Prostate gland (tissue), 2 donors: Measurements from ENCODE around the gene ZNRF1. TPM values are rescaled to one million over a fixed set of nuclear protein-coding genes. Genes with fewer than 3 reads are reported as not detected.
"Not testable (repeated sequence)": the region's sequence is repeated elsewhere in the genome, so short reads cannot be mapped to it uniquely, and the experiment has no call there.

Experiments
- DNase-seq: peaks from one replicate; pipeline ENCODE4 v3.0.0-alpha.2; 2019; ENCODE audit warnings: low spot score
- H3K27ac ChIP-seq, 2 donors: fragments of 200-600 bp; sonication (generic); 2 replicates each; pipeline ENCODE4 v1.5.1; 2017 to 2019
- H3K27me3 ChIP-seq: fragments of 200-600 bp; sonication (generic); replicated peaks from 2 replicates; pipeline ENCODE4 v1.5.1; 2019; ENCODE audit not compliant: insufficient read depth
- H3K36me3 ChIP-seq, 2 donors: fragments of 200-600 bp; sonication (generic); 1 replicate in 1 of 2; 2 replicates in 1 of 2; pipeline versions ENCODE4 v1.5.1 to v1.8.1; 2017 to 2019
- H3K4me1 ChIP-seq: fragments of 200-600 bp; sonication (generic); replicated peaks from 2 replicates; pipeline ENCODE4 v1.5.1; 2019
- H3K4me3 ChIP-seq, 2 donors: fragments of 200-600 bp; sonication (generic); 2 replicates each; pipeline ENCODE4 v1.5.1; 2017 to 2019
- H3K9me3 ChIP-seq: fragments of 200-600 bp; sonication (generic); 2 replicates; pipeline ENCODE4 v1.5.1; 2017
- POLR2A ChIP-seq: fragments of 450-650 bp; IDR thresholded peaks from one replicate; pipeline ENCODE4 v1.6.1; 2016; ENCODE audit warnings: antibody characterized with exemption, mild to moderate bottlenecking
- POLR2AphosphoS5 ChIP-seq: sonication (generic); formaldehyde crosslinking; IDR thresholded peaks from one replicate; pipeline ENCODE4 v1.6.1; 2017; ENCODE audit warnings: antibody characterized with exemption
- WGBS: methylation state at CpG from one replicate; pipeline ENCODE4 v1.1.5; 2018; 5-methylcytosine and 5-hydroxymethylcytosine counted together
- intact Hi-C: fragments of 100-400 bp; cut with DNase I; formaldehyde crosslinking; loops from one replicate; pipeline ENCODE4 v1.14.2; 2022
- total RNA-seq, 2 donors: library from RNA; depleted of rRNA; stranded (reverse); fragments of >200 nt; gene quantifications; one replicate each; pipeline ENCODE4 v1.1.0, GENCODE V29; 2016
- TF ChIP-seq, protein P1 (sequence below), 4 experiments: fragments of 200-600 bp in 2 of 4; fragments of 450-650 bp in 2 of 4; sonication (generic) in 2 of 4; IDR thresholded peaks; 1 replicate in 3 of 4; 2 replicates in 1 of 4; pipeline ENCODE4 v1.5.1; 2016 to 2019; ENCODE audit warnings: antibody characterized with exemption in 4 of 4, mild to moderate bottlenecking in 2 of 4, moderate library complexity in 2 of 4

ZNRF1 gene
- total RNA-seq, 2 donors from 2014 or later: 15.6 to 64.2 TPM

DNA sequence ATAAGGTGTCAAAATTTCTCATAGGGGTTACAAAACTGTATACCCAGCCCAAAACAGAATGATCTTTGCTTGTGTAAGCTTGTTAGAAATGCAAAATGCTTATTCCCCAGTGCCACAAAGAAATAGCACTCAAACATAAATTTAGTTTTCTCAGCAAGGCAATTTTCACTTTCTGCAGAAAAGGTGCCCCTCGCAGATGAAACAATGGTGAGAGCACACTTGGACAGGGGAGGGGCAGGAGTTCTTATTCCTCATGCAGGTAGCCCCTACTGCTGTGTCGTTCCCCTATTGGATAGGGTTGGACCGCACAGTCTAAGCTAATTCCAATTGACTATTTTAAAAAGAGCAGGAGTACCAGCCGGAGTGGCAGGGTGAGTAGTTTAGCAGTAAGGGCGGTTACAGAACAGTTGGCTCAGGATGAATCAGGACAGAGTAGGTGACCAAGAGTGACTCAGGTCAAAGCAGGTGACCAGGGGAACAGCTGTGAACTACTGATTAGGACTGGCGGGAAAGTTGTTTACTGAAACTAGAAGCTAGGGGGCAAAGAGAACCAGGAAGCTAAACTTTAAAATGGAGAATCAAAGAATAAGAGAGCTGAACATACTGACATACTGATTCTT is 123.2 kb downstream of the ZNRF1 start:
- H3K36me3 ChIP-seq: no peaks in the 10 kb centered on the region
- no peaks in the 10 kb centered on the region for H3K4me1 ChIP-seq
- intact Hi-C loops: no loop called here
- 97% methylated on average over 6 of the region's 6 CpGs for WGBS
- no peaks in the 10 kb centered on the region for H3K27me3 ChIP-seq
- no peak overlapping the region for H3K4me3 ChIP-seq
- TF ChIP-seq, protein P1, sequence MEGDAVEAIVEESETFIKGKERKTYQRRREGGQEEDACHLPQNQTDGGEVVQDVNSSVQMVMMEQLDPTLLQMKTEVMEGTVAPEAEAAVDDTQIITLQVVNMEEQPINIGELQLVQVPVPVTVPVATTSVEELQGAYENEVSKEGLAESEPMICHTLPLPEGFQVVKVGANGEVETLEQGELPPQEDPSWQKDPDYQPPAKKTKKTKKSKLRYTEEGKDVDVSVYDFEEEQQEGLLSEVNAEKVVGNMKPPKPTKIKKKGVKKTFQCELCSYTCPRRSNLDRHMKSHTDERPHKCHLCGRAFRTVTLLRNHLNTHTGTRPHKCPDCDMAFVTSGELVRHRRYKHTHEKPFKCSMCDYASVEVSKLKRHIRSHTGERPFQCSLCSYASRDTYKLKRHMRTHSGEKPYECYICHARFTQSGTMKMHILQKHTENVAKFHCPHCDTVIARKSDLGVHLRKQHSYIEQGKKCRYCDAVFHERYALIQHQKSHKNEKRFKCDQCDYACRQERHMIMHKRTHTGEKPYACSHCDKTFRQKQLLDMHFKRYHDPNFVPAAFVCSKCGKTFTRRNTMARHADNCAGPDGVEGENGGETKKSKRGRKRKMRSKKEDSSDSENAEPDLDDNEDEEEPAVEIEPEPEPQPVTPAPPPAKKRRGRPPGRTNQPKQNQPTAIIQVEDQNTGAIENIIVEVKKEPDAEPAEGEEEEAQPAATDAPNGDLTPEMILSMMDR (IDR thresholded peaks at IDR 0.05): no peak
- no peak overlapping the region for H3K27ac ChIP-seq
- DNase-seq: no peak
- H3K9me3 ChIP-seq: no peaks in the 10 kb centered on the region

- 93% methylated on average over 1 of the region's 1 CpG for WGBS
- DNase-seq: no peak
- no peak for TF ChIP-seq POLR2A
- TF ChIP-seq POLR2AphosphoS5: no peak
- TF ChIP-seq, protein P1 (IDR thresholded peaks at IDR 0.05): no peak
Measured at GRCh38 chr16:75122609-75123008, 123.8 kb downstream of the ZNRF1 start.

GRCh38 chr16:75127713-75128415 is 129.0 kb downstream of the ZNRF1 start:
- DNase-seq: no peak
- no peaks in the 10 kb centered on the region for H3K36me3 ChIP-seq
- no peak for TF ChIP-seq POLR2AphosphoS5
- no peak for TF ChIP-seq POLR2A
- no peaks in the 10 kb centered on the region for H3K9me3 ChIP-seq
- no peaks in the 10 kb centered on the region for H3K4me1 ChIP-seq
- no peaks in the 10 kb centered on the region for H3K27me3 ChIP-seq
- intact Hi-C loops: no loop called here
- H3K4me3 ChIP-seq: no peak overlapping the region
- H3K27ac ChIP-seq: no peak overlapping the region
- 48% methylated on average over 4 of the region's 4 CpGs for WGBS

More at GRCh38 chr16:75122609-75123008, 123.8 kb downstream of the ZNRF1 start:
- no peaks in the 10 kb centered on the region for H3K4me1 ChIP-seq
- H3K4me3 ChIP-seq: no peak overlapping the region
- H3K9me3 ChIP-seq: no peaks in the 10 kb centered on the region
- H3K27me3 ChIP-seq: no peaks in the 10 kb centered on the region
- H3K27ac ChIP-seq: no peak overlapping the region
- no peaks in the 10 kb centered on the region for H3K36me3 ChIP-seq
- intact Hi-C loops: no loop called here

GRCh38 chr16:75129421-75130149 is 130.8 kb downstream of the ZNRF1 start:
- WGBS: 66% methylated on average over 5 of the region's 5 CpGs

DNA sequence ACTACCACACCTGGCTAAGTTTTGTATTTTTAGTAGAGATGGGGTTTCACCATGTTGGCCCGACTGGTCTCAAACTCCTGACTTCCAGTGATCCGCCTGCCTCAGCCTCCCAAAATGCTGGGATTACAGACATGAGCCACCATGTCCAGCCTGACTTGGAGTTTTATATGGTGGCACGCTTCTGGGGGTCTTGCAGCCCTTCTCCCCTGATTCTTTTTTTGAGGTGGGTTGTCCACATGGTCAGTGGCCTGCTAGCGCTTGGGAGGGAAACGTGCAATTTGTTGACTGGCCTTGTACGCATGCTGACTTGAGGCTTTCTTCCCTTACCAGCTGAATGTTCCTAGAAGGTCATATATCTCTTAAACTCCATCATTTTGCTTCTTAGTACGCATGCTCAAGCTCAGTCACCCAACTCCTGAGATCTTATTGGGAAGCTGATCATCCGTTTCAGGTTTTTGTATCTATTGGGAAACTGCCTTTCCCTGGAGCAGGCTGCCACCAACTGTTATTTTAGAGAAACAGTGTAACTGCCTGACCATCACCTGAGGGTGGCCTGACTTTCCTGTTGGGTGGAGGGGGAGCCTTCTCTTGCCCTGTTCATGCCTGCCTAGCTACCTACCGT is 131.4 kb downstream of the ZNRF1 start:
- intact Hi-C loops: no loop called here
- Histone ChIP-seq H3K4me1 (no peaks in the 10 kb centered on the region), H3K4me3 (no peak overlapping the region), H3K27ac (no peak overlapping the region), H3K36me3 (no peaks in the 10 kb centered on the region), H3K27me3 (no peaks in the 10 kb centered on the region), H3K9me3 (no peaks in the 10 kb centered on the region)
- TF ChIP-seq POLR2A: no peak
- no peak for TF ChIP-seq POLR2AphosphoS5
- TF ChIP-seq, protein P1 (IDR thresholded peaks at IDR 0.05): no peak
- 69% methylated on average over 9 of the region's 9 CpGs for WGBS
- DNase-seq: no peak

More at GRCh38 chr16:75129421-75130149, 130.8 kb downstream of the ZNRF1 start:
- H3K27ac ChIP-seq, H3K9me3 ChIP-seq, H3K4me1 ChIP-seq, intact Hi-C loops, H3K27me3 ChIP-seq, H3K36me3 ChIP-seq, H3K4me3 ChIP-seq, DNase-seq: not testable (repeated sequence)
